Left forelimb (tissue), 1 donor: Measurements from ENCODE around the gene RGL1.

ENCODE experiments used
- DNase-seq: peaks from one replicate; pipeline ENCODE4 v3.0.0-alpha.2; 2018; ENCODE audit warnings: low spot score

Gene RGL1

DNA sequence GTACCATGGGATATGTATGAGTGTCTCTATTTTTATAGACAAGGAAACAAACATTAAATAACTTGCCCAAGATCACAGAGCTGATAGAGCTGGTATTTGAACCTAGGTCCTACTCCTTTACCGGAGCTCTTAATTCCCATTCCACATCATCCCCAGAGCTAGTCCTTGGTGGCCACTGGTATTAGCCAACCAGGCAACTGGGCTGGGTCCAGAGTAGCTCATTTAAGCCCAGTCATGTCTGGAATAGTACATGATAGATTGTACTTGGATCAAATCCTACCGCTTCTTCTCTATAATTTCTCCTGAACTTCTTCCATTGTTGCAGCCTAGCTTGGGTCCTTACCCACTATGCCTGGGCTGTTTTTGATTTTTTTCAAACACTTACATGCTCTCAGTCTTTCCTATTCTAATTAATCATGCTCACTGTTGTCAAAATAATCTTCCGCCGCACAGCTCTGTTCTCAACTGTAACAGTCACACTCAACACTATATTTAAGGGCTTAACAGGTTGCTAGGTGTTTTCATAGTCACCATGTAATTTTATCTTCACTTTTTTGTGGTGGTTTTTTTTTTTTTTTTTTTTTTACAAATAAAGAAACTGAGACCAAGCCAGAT lies 152.4 kb downstream of the RGL1 start:
- no peak for DNase-seq

DNA sequence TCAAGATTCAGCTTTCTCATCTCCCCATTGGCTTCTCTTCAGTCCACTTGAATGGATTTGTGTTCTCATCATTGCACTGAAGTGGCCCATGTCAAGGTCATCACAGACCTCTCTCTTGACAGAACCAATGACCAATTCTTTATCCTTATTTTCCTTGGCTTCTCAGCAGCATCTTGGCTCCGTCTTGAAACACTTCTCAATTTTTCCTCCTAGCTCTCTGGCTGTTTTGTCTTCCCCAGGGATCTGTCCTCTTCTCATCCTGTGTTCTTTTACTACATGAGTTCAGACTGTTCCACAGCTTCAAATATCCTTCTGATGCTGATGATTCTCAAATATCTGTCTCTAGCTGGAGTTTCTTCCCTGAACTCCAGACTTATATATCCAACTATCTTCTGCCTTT lies 154.0 kb downstream of the RGL1 start:
- DNase-seq: no peak

GRCh38 chr1:183961132-183961531 lies 156.2 kb downstream of the RGL1 start:
- DNase-seq: no peak

DNA sequence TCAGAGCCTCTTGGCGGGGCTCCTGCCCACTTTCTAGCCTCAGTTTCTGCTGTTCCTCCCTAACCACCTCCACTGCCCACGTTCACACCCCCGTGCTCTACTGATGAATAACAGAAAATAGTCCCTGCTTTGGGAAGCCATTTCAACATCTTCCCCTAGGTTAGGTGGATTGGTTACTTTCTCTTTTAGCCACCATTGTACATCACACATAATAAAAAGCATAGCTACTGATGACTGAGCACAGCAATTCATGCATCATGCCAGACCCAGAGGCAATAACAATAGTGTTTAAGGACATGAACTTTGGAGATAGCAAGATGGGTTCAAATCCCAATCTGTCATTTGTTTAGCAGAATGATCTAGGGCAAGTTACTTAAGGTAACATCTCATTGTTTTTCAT lies 158.0 kb downstream of the RGL1 start:
- no peak for DNase-seq

DNA sequence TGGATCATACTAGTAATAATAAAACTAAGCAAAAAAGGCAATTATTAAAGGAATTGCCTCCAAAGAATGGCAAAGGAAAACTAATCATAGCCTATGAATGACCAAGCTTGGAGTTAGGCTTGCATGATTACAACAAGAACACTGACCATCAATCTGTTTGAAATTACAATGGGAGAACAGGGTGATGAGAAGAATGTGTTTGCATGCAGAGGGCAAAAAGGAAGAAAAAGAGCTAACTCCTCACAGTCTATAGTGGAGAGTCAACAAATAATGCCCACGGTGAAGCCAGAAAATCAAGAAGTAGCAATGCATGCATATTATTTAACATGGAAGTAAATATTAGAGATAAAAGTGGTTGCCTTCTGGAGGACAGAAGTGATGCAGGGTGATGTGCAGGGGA lies 160.8 kb downstream of the RGL1 start:
- no peak for DNase-seq

DNA sequence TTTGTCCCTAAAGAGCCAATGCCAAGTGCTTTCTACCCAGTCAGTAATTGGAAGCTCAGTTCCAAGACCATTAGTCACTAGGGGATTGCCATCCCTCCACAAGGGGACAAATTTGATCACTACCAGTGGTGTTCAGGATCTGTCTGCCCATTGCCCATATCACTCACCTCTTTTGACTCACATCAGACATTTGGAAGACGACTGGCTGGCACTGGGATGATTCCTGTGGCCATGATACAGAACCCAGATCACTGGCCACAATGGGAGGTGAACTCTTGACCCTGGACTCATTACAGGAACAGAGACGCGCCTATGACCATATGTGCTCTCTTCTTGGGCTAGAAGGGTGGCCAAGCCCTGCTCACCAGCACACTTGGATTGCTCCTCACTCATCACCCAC lies 161.6 kb downstream of the RGL1 start:
- DNase-seq: no peak

- no peak for DNase-seq
Measured at GRCh38 chr1:183967914-183968313, 163.0 kb downstream of the RGL1 start.

GRCh38 chr1:183968386-183968785 lies 163.5 kb downstream of the RGL1 start:
- no peak for DNase-seq

DNA sequence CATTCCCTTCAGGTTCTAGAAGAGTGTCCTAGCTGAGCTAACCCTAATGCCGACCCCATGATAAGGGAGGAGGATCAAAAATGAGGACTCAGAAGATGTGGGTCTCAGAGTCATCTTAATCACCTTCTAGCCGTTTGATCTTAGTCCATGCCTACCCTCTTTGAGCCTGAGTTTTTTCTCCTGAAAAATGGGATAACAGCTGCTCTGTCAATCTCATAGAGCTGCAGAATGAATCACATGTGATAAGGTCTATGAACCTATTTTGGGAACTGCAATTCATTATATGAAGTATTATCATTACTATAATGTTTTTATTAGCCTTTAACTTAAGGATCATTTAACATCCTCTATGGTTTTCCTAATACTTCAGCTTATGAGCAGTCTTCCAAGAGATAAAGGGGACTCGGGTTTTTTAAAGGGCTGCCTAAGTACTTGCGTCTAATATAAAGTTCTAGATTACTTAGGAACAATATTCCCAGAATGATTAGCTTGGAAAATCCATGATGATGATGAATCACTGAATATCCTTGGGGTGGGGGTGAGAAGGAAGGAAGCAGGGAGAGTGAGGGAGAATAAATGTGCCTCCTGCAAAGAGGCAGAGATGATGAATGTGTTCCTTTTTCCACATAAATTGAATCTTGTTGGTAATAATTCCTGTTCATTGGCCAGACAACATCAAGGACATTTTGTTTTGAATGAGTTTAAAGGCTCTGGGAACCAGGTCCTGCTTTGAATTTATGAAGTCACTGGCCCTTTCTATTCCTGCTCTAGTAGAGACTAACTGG lies 165.8 kb downstream of the RGL1 start:
- DNase-seq: no peak

- no peak for DNase-seq
Measured at GRCh38 chr1:183975651-183976050, 170.7 kb downstream of the RGL1 start.

DNA sequence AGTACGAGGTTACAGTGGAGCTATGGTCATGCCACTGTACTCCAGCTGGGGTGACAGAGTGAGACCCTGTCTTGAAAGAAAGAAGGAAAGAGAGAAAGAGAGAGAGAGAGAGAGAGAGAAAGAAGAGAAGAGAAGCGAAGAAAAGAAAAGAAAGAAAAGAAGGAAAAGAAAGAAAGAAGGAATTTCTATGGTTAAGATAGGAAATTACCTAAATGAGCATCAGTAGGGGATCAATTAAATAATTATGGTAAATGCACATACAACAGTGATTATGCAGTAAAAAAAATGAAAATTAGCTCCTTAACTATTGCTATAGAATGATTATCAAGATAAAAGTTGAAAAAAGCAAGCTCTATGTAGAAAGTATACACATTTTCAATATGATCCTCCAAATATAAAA lies 172.8 kb downstream of the RGL1 start:
- DNase-seq: no peak
